OCI-LY3 (cell line): Measurements from ENCODE around the gene RPL35.

Source experiments
- CTCF ChIP-seq: fragments of 200-600, 300-600 bp; sonication (generic); IDR thresholded peaks from 2 replicates; pipeline ENCODE4 v1.5.1; 2014; ENCODE audit warnings: antibody characterized with exemption, low read length, low read depth
- EZH2phosphoT487 ChIP-seq: fragments of 200-600 bp; shearing (Covaris generic); IDR thresholded peaks from 2 replicates; pipeline ENCODE4 v1.6.1; 2018; ENCODE audit warnings: antibody characterized with exemption, mixed run types, low read depth

GRCh38 chr9:124906966-124907365, 45.2 kb upstream of the RPL35 start:
- TF ChIP-seq CTCF, result no peak
- no peak for TF ChIP-seq EZH2phosphoT487
